PC-3 (cell line): ENCODE measurements around the gene PARM1. TPM values are rescaled to one million over a fixed set of nuclear protein-coding genes. Genes with fewer than 3 reads are reported as not detected.

Experiments
- ATAC-seq: fragments of 200-7000 bp; cut with Tn5 transposase; 2 replicates; pipeline ENCODE4 v1.9.1; 2020; ENCODE audit warnings: mild to moderate bottlenecking, moderate library complexity
- BruUV-seq: library from RNA; stranded (reverse); fragments of 400-500 nt; replicated peaks from 2 replicates; lab custom pipeline; 2021; lab: Mats Ljungman, UMichigan
- CTCF ChIA-PET: fragments of 300-600 bp; sonication (Branson Sonifier 250); formaldehyde crosslinking; loops from one replicate; lab custom pipeline; 2022; ENCODE audit warnings: antibody characterized with exemption; lab: Charles Lee
- POLR2A ChIA-PET: fragments of 300-600 bp; sonication (Branson Sonifier 250); formaldehyde crosslinking; loops from one replicate; lab custom pipeline; 2022; ENCODE audit warnings: antibody characterized with exemption; ENCODE audit not compliant: unreplicated experiment; lab: Charles Lee
- DNase-seq: peaks from one replicate; pipeline ENCODE4 v3.0.0-alpha.2; 2015
- H2AFZ ChIP-seq: fragments of 300-600 bp; sonication (generic); 2 replicates; pipeline ENCODE4 v1.6.0; 2016; ENCODE audit warnings: antibody characterized with exemption, low read length
- H3F3A ChIP-seq: fragments of 300-600 bp; sonication (generic); one replicate; pipeline ENCODE4 v1.6.0; 2017; ENCODE audit warnings: antibody characterized with exemption, low read length, control low read depth, mild to moderate bottlenecking; ENCODE audit not compliant: unreplicated experiment
- H3K27ac ChIP-seq: fragments of 300-600 bp; sonication (generic); 2 replicates; pipeline ENCODE4 v1.5.1; 2016; ENCODE audit warnings: mild to moderate bottlenecking, low read length
- H3K27me3 ChIP-seq: fragments of 300-600 bp; sonication (generic); 2 replicates; pipeline ENCODE4 v1.6.1; 2016; ENCODE audit warnings: low read length, mixed read lengths
- H3K36me3 ChIP-seq: fragments of 300-600 bp; sonication (generic); 2 replicates; pipeline ENCODE4 v1.6.1; 2016; ENCODE audit warnings: low read depth, mixed run types, low read length, mixed read lengths
- H3K4me1 ChIP-seq: fragments of 300-600 bp; sonication (generic); 2 replicates; pipeline ENCODE4 v1.5.1; 2016; ENCODE audit warnings: low read length; ENCODE audit not compliant: insufficient read depth
- H3K4me2 ChIP-seq: fragments of 300-600 bp; sonication (generic); 2 replicates; pipeline ENCODE4 v1.6.0; 2016; ENCODE audit warnings: low read length
- H3K4me3 ChIP-seq: fragments of 300-600 bp; sonication (generic); 2 replicates; pipeline ENCODE4 v1.5.1; 2016; ENCODE audit warnings: mild to moderate bottlenecking, low read length, mixed read lengths
- H3K79me2 ChIP-seq: fragments of 300-600 bp; sonication (generic); 2 replicates; pipeline ENCODE4 v1.6.1; 2017; ENCODE audit warnings: low read length, mixed read lengths
- H3K9ac ChIP-seq: fragments of 300-600 bp; sonication (generic); 2 replicates; pipeline ENCODE4 v1.6.0; 2016; ENCODE audit warnings: mild to moderate bottlenecking, low read length
- H3K9me2 ChIP-seq: fragments of 300-600 bp; sonication (generic); replicated peaks from 2 replicates; pipeline ENCODE4 v1.6.1; 2016; ENCODE audit warnings: mixed run types, low read length, mixed read lengths
- H3K9me3 ChIP-seq: fragments of 300-600 bp; sonication (generic); 2 replicates; pipeline ENCODE4 v1.6.1; 2016; ENCODE audit warnings: low read length, mixed read lengths
- H4K20me1 ChIP-seq: fragments of 300-600 bp; sonication (generic); 2 replicates; pipeline ENCODE4 v1.6.1; 2016; ENCODE audit warnings: low read length, mixed read lengths
- EZH2 ChIP-seq: fragments of 300-600 bp; sonication (generic); IDR thresholded peaks from one replicate; pipeline ENCODE4 v1.6.1; 2017; ENCODE audit warnings: antibody characterized with exemption, mild to moderate bottlenecking, low read length; ENCODE audit not compliant: unreplicated experiment
- EZH2phosphoT487 ChIP-seq: fragments of 300-600 bp; sonication (generic); IDR thresholded peaks from 2 replicates; pipeline ENCODE4 v1.6.1; 2018; ENCODE audit warnings: mild to moderate bottlenecking, antibody characterized with exemption, low read length, borderline replicate concordance
- intact Hi-C: fragments of 100-400 bp; cut with micrococcal nuclease; formaldehyde crosslinking; loops from 2 replicates; pipeline ENCODE4 v1.9.0; 2023
- total RNA-seq: library from RNA; depleted of rRNA; stranded (reverse); fragments of >200 nt; gene quantifications from 2 replicates; pipeline ENCODE4 v1.2.3, GENCODE V29; 2014
- TF ChIP-seq, protein P1 (sequence below): fragments of 300-600 bp; sonication (generic); conservative IDR thresholded peaks from 2 replicates; pipeline ENCODE4 v1.5.1; 2017; ENCODE audit warnings: antibody characterized with exemption, low read depth, mild to moderate bottlenecking, low read length

Gene PARM1
- total RNA-seq, 1 experiment from 2014 or later, result 2.9 TPM

DNA sequence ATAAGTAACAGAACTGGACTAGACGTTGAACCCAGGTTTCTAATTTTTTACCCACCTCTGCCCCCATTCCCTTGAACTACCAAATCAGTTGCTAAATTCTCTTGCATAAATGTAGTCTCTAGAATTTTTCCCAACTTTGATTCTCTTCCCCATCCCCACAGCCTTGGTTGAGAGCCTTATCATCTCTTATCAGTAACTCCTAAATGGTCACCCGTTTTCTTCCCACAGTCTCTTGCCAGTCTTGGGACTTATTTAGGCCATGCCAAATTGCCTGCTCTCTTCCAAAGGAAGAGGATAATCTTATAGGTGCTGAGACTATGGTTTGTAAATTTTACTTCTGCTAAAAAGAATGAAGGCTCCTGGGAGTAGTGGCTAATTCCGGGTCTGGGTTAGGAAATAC, 13.3 kb downstream of the PARM1 start:
- BruUV-seq, result no TSS peak
- Histone ChIP-seq H3K9ac (no peak overlapping the region), H3K9me2 (no peaks in the 10 kb centered on the region), H3K4me2 (no peak overlapping the region), H2AFZ (no peak overlapping the region), H3K27ac (no peak overlapping the region), H3K4me3 (no peak overlapping the region), H3F3A (no peaks in the 10 kb centered on the region), H3K79me2 (no peaks in the 10 kb centered on the region), H3K9me3 (no peaks in the 10 kb centered on the region), H4K20me1 (no peaks in the 10 kb centered on the region), H3K36me3 (no peaks in the 10 kb centered on the region), H3K27me3 (no peaks in the 10 kb centered on the region), H3K4me1 (peaks cover 11% of the 10 kb centered on the region)
- intact Hi-C loops, result no loop called here
- no peak for ATAC-seq
- CTCF ChIA-PET, result no interaction called here
- DNase-seq, result no peak
- POLR2A ChIA-PET, result no interaction called here
- TF ChIP-seq, protein P1, sequence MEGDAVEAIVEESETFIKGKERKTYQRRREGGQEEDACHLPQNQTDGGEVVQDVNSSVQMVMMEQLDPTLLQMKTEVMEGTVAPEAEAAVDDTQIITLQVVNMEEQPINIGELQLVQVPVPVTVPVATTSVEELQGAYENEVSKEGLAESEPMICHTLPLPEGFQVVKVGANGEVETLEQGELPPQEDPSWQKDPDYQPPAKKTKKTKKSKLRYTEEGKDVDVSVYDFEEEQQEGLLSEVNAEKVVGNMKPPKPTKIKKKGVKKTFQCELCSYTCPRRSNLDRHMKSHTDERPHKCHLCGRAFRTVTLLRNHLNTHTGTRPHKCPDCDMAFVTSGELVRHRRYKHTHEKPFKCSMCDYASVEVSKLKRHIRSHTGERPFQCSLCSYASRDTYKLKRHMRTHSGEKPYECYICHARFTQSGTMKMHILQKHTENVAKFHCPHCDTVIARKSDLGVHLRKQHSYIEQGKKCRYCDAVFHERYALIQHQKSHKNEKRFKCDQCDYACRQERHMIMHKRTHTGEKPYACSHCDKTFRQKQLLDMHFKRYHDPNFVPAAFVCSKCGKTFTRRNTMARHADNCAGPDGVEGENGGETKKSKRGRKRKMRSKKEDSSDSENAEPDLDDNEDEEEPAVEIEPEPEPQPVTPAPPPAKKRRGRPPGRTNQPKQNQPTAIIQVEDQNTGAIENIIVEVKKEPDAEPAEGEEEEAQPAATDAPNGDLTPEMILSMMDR, result no peak
- TF ChIP-seq EZH2, result no peak
- no peak for TF ChIP-seq EZH2phosphoT487

DNA sequence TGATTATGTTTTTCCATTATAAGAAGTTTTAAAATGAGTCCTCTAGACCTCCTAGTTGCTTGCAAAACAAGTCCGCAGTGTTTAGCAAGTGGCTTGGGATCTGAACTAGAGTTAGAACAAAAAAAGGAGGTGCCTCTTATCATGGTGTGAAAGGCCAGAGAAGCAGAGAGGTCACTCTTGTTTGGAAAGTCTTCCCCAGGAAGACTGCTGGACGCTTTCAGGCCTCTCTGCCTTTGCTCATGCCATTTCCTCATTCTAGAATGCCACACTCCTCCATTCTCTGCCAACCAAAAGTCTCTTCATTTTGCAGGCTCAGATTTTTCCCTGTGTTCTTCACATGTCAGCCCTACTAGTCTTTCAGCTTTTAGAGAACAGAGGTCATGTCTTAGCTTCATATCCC, 14.9 kb downstream of the PARM1 start:
- no peaks in the 10 kb centered on the region for H3K36me3 ChIP-seq
- H3K4me3 ChIP-seq, result no peak overlapping the region
- no peaks in the 10 kb centered on the region for H3F3A ChIP-seq
- no peaks in the 10 kb centered on the region for H4K20me1 ChIP-seq
- no peaks in the 10 kb centered on the region for H3K79me2 ChIP-seq
- intact Hi-C loops, result no loop called here
- no peak overlapping the region for H2AFZ ChIP-seq
- no peak overlapping the region for H3K27ac ChIP-seq
- H3K4me2 ChIP-seq, result no peak overlapping the region
- no peaks in the 10 kb centered on the region for H3K9me2 ChIP-seq
- DNase-seq (no peak), ATAC-seq (no peak)
- ChIA-PET CTCF (no interaction called here), POLR2A (no interaction called here)
- TF ChIP-seq, protein P1, result no peak
- TF ChIP-seq EZH2, result no peak
- no peak for TF ChIP-seq EZH2phosphoT487
- H3K9ac ChIP-seq, result no peak overlapping the region
- H3K4me1 ChIP-seq, result peaks cover under 1% of the 10 kb centered on the region; the same call in 1 of the 2 replicates
- H3K27me3 ChIP-seq, result no peaks in the 10 kb centered on the region
- BruUV-seq, result no TSS peak
- H3K9me3 ChIP-seq, result no peaks in the 10 kb centered on the region

DNA sequence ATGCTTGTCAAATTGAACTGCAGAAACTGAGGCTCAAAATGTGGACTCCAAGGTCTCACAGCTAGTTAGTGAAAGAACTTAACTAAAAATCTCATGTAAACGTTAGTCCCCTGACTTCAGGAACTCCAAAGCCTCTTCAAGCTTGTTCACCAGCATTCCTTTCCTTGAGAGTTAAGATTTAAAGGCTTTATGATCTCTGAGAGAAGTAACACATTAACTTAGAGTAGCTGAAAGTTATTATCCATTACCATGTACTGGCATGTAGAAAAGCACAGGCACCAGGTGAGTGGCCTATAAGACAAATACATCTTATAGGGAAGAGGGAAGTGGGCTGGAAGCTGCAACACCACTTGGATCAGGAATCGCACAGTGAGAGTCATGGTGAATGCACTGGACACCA, 15.3 kb downstream of the PARM1 start:
- ATAC-seq, result no peak
- POLR2A ChIA-PET, result no interaction called here
- H3K4me3 ChIP-seq, result no peak overlapping the region
- no peaks in the 10 kb centered on the region for H3K9me3 ChIP-seq
- H3K9ac ChIP-seq, result no peak overlapping the region
- no peaks in the 10 kb centered on the region for H3K27me3 ChIP-seq
- CTCF ChIA-PET, result no interaction called here
- no peaks in the 10 kb centered on the region for H4K20me1 ChIP-seq
- no peak overlapping the region for H3K27ac ChIP-seq
- DNase-seq, result no peak
- no peaks in the 10 kb centered on the region for H3K36me3 ChIP-seq
- BruUV-seq, result no TSS peak
- no peaks in the 10 kb centered on the region for H3F3A ChIP-seq
- no peaks in the 10 kb centered on the region for H3K9me2 ChIP-seq
- no peaks in the 10 kb centered on the region for H3K4me1 ChIP-seq
- intact Hi-C loops, result no loop called here
- H2AFZ ChIP-seq, result no peak overlapping the region
- H3K4me2 ChIP-seq, result no peak overlapping the region
- no peaks in the 10 kb centered on the region for H3K79me2 ChIP-seq
- TF ChIP-seq, protein P1, result no peak
- TF ChIP-seq EZH2 (no peak), EZH2phosphoT487 (no peak)
